GM23248 (cell line): ENCODE measurements around the gene ARHGEF11. TPM values are rescaled to one million over a fixed set of nuclear protein-coding genes. Genes with fewer than 3 reads are reported as not detected.

Experiments used
- DNase-seq: peaks from one replicate; pipeline ENCODE4 v3.0.0-alpha.2; 2015
- H2AFZ ChIP-seq: fragments of 200-600 bp; sonication (generic); 2 replicates; pipeline ENCODE4 v1.6.1; 2016; ENCODE audit warnings: antibody characterized with exemption
- H3F3A ChIP-seq: fragments of 200-600 bp; sonication (generic); 2 replicates; pipeline ENCODE4 v1.6.1; 2016; ENCODE audit warnings: mild to moderate bottlenecking, antibody characterized with exemption, mixed run types; ENCODE audit not compliant: insufficient read depth
- H3K27ac ChIP-seq: fragments of 200-600 bp; sonication (generic); 2 replicates; pipeline ENCODE4 v1.5.1; 2016; ENCODE audit warnings: mild to moderate bottlenecking
- H3K27me3 ChIP-seq: fragments of 200-600 bp; sonication (generic); replicated peaks from 2 replicates; pipeline ENCODE4 v1.6.1; 2016; ENCODE audit warnings: mild to moderate bottlenecking; ENCODE audit not compliant: insufficient read depth
- H3K36me3 ChIP-seq: fragments of 200-600 bp; sonication (generic); 2 replicates; pipeline ENCODE4 v1.6.1; 2016; ENCODE audit warnings: low read depth, mild to moderate bottlenecking
- H3K4me1 ChIP-seq: fragments of 200-600 bp; sonication (generic); 2 replicates; pipeline ENCODE4 v1.6.1; 2016; ENCODE audit warnings: mild to moderate bottlenecking; ENCODE audit not compliant: insufficient read depth
- H3K4me2 ChIP-seq: fragments of 200-600 bp; sonication (generic); one replicate; pipeline ENCODE4 v1.6.1; 2016; ENCODE audit warnings: mild to moderate bottlenecking; ENCODE audit not compliant: unreplicated experiment
- H3K4me3 ChIP-seq: fragments of 200-600 bp; sonication (generic); 2 replicates; pipeline ENCODE4 v1.5.1; 2016; ENCODE audit warnings: mild to moderate bottlenecking
- H3K79me2 ChIP-seq: fragments of 200-600 bp; sonication (generic); 2 replicates; pipeline ENCODE4 v1.6.1; 2016; ENCODE audit warnings: mild to moderate bottlenecking; ENCODE audit not compliant: insufficient read depth
- H3K9ac ChIP-seq: fragments of 200-600 bp; sonication (generic); 2 replicates; pipeline ENCODE4 v1.6.1; 2016; ENCODE audit warnings: mild to moderate bottlenecking
- H3K9me2 ChIP-seq: fragments of 200-600 bp; sonication (generic); 2 replicates; pipeline ENCODE4 v1.6.1; 2016; ENCODE audit warnings: mixed run types, mild to moderate bottlenecking, moderate library complexity; ENCODE audit not compliant: insufficient read depth
- H3K9me3 ChIP-seq: fragments of 200-600 bp; sonication (generic); one replicate; pipeline ENCODE4 v1.6.1; 2017; ENCODE audit warnings: low read depth
- H4K20me1 ChIP-seq: fragments of 200-600 bp; sonication (generic); 2 replicates; pipeline ENCODE4 v1.6.0; 2016; ENCODE audit not compliant: insufficient read depth
- EZH2 ChIP-seq: fragments of 200-600 bp; sonication (generic); IDR thresholded peaks from 2 replicates; pipeline ENCODE4 v1.6.1; 2018; ENCODE audit warnings: antibody characterized with exemption, mild to moderate bottlenecking; ENCODE audit not compliant: insufficient read depth, poor library complexity, severe bottlenecking
- EZH2phosphoT487 ChIP-seq: fragments of 200-600 bp; sonication (generic); IDR thresholded peaks from 2 replicates; pipeline ENCODE4 v1.6.1; 2018; ENCODE audit warnings: antibody characterized with exemption, moderate library complexity, mild to moderate bottlenecking, low read depth; ENCODE audit not compliant: insufficient read depth
- WGBS, 2 experiments: methylation state at CpG; one replicate each; pipeline ENCODE4 v1.1.6; 2015 to 2017; ENCODE audit warnings: low lambda C conversion rate in 2 of 2, low coverage in 1 of 2; ENCODE audit errors: missing lambda C conversion rate in 2 of 2; 5-methylcytosine and 5-hydroxymethylcytosine counted together
- in situ Hi-C: fragments of 300-500 bp; cut with MboI; formaldehyde crosslinking; loops from 2 replicates; pipeline ENCODE4 v1.15.0; 2020
- polyA plus RNA-seq: library from polyadenylated mRNA; unstranded; fragments of >200 nt; fragmentation: Nextera tagmentation; extraction: Ambion mirVana; gene quantifications from 2 replicates; pipeline ENCODE4 v1.2.1, GENCODE V29; 2016
- total RNA-seq: library from RNA; depleted of rRNA; stranded (reverse); fragments of >200 nt; shearing (Covaris generic); gene quantifications from 2 replicates; pipeline ENCODE4 v1.2.3, GENCODE V29; 2014

Gene ARHGEF11
- total and polyA plus RNA-seq, 2 experiments from 2014 or later = 13.3 to 23.0 TPM

DNA sequence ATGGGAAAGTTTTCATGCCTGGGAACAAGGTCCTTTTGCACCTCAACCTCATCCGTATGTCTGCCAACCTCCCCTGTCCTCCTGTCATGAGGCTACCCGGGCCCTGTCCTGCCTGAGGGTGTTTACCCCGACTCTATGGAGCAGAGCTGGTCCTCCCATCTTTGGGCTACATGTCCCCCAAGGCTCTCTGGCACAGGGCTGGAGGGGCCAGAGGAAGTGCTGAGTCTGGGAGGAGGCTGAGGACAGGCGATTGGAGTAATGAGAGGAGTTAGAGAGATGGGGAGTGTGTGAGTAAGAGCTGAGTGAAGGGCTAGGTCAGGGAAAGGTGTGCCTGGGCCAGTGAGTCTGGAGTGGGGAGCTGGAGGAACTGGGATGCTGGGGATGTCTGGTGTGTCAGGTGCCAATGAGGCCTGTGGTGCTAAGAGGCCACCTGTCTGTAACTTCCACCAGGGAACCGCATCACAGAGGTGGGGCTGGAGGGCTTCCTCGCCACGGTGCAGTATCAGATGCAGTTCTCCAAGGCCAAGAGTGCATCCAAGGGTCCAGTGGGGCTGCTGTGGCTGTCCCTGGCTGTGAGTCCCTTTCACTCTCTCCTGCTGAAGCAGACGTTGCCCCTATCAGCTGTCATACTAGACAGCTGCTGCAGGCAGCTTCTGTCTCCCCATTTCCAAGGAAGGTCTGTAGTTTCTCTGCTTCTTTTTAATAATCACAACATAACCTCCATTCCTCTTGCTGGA is 113.4 kb downstream of the ARHGEF11 start:
- TF ChIP-seq EZH2 = no peak
- no peak for TF ChIP-seq EZH2phosphoT487
- no peaks in the 10 kb centered on the region; the same call in 1 of the 2 replicates for H3K27me3 ChIP-seq
- no peak overlapping the region for H2AFZ ChIP-seq
- H3K9ac ChIP-seq = no peak overlapping the region
- WGBS, 2 experiments = 44 to 48% methylated on average over 8 of the region's 8 CpGs
- H3K4me3 ChIP-seq = no peak overlapping the region
- H3F3A ChIP-seq = peaks cover 8% of the 10 kb centered on the region; the same call in 1 of the 2 replicates
- no peaks in the 10 kb centered on the region for H4K20me1 ChIP-seq
- H3K9me2 ChIP-seq = no peaks in the 10 kb centered on the region
- no peak overlapping the region for H3K4me2 ChIP-seq
- in situ Hi-C loops = no loop called here
- no peaks in the 10 kb centered on the region for H3K4me1 ChIP-seq
- no peak overlapping the region for H3K27ac ChIP-seq
- H3K9me3 ChIP-seq = no peaks in the 10 kb centered on the region
- no peaks in the 10 kb centered on the region for H3K36me3 ChIP-seq
- H3K79me2 ChIP-seq = no peaks in the 10 kb centered on the region
- no peak for DNase-seq

DNA sequence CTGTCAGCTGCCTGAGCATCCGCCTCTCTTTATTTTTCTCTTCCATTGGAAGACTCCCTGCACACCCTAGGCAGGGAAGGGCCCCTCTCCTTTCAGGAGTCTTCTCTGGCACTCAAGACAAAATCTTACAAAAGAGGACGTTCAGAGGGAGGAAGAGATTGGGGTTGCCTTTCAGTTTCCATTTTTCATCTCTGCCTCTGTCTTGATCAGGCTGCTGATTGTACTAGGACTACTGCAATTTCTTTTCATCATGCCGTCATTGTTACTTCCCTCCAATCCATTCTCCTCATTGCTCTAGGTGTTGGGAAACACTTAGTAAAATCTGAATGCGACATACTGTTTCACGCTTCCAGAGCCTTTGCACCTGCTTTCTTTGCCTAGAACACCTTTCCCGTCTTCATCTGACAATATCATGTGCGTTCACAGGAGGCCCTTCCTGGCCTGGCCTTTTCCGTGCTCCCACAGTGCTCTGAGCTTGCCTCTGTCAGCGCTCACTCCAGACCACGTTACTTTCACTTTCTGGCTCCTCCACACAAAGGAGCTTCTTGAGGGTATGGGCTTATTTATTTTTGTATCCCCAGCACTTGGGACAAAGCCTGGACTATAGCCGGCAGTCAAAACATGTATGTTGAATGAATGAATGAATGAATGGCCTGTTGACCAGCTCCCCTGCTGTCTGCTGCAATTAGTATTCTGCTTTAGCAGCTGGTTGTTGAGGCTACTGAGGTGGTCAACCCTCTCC is 114.2 kb downstream of the ARHGEF11 start:
- no peak overlapping the region for H3K9ac ChIP-seq
- 71 to 72% methylated on average over 11 of the region's 11 CpGs for WGBS, 2 experiments
- H3K79me2 ChIP-seq = no peaks in the 10 kb centered on the region
- H3K4me3 ChIP-seq = no peak overlapping the region
- no peak for TF ChIP-seq EZH2phosphoT487
- no peak for TF ChIP-seq EZH2
- no peaks in the 10 kb centered on the region for H3K9me3 ChIP-seq
- no peak overlapping the region for H3K27ac ChIP-seq
- H4K20me1 ChIP-seq = no peaks in the 10 kb centered on the region
- no peaks in the 10 kb centered on the region for H3K9me2 ChIP-seq
- peaks cover 16% of the 10 kb centered on the region; the same call in 1 of the 2 replicates for H3F3A ChIP-seq
- H3K4me2 ChIP-seq = no peak overlapping the region
- in situ Hi-C loops = no loop called here
- H3K4me1 ChIP-seq = no peaks in the 10 kb centered on the region
- no peaks in the 10 kb centered on the region for H3K36me3 ChIP-seq
- H2AFZ ChIP-seq = no peak overlapping the region
- no peak for DNase-seq
- no peaks in the 10 kb centered on the region; the same call in 1 of the 2 replicates for H3K27me3 ChIP-seq

DNA sequence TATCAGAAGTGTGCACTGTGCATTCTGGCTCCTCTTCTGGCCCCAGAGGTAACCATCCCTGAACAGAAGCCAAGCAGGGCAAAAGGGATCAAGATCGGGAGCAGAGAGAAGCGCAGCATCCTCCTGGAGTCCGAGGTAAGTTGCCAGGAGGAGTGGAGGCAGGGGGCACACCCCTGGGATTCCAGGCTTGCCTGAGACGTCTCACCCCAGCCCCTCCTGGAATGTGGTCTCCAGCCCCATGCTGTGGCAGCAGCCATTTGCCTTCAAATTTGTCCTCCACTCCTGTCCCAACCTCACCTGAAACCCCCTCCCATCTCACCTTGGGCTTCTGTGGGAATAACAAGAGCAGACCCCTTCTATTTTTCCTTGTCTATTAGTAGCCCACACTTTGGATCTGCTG is 115.1 kb downstream of the ARHGEF11 start:
- Histone ChIP-seq H3K9me3 (no peaks in the 10 kb centered on the region), H3K4me2 (no peak overlapping the region), H3K27me3 (no peaks in the 10 kb centered on the region; the same call in 1 of the 2 replicates), H3K36me3 (no peaks in the 10 kb centered on the region), H3K9ac (no peak overlapping the region), H3K27ac (no peak overlapping the region), H3K4me1 (no peaks in the 10 kb centered on the region), H2AFZ (no peak overlapping the region), H3K4me3 (no peak overlapping the region), H3K9me2 (no peaks in the 10 kb centered on the region), H4K20me1 (no peaks in the 10 kb centered on the region), H3F3A (peaks cover 23% of the 10 kb centered on the region), H3K79me2 (no peaks in the 10 kb centered on the region)
- 39 to 46% methylated on average over 4 of the region's 4 CpGs for WGBS, 2 experiments
- no peak for TF ChIP-seq EZH2
- no peak for TF ChIP-seq EZH2phosphoT487
- in situ Hi-C loops = no loop called here
- no peak for DNase-seq

DNA sequence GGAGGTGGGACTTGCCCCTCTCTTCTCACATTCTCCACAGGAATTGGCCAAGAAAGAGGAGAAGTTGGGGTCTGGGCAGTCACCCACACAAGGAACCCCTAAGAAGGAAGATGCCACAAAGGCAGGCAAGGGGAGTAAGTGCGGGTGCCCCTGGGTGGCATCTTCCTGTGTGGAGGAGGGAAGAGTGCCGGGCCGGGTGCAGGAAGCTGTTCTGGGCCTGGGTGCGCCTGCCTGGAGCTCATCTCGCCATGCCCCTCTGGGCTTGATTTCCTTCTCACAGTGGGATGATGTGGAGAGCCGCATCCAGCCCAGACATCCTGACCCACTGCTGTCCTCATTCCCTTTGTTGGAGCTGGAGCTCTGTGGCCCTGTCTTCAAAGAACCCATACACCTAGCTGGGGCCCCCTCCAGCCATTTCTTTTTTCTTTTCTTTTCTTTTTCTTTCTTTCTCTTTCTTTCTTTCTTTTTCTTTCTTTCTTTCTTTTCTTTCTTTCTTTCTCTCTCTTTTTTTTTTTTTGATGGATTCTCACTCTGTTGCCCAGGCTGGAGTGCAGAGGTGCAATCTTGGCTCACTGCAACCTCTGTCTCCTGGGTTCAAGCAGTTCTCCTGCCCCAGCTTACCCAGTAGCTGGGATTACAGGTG is 115.8 kb downstream of the ARHGEF11 start:
- Histone ChIP-seq H3K4me1 (no peaks in the 10 kb centered on the region), H3K4me3 (no peak overlapping the region), H3K27ac (no peak overlapping the region), H2AFZ (no peak overlapping the region), H3K27me3 (no peaks in the 10 kb centered on the region; the same call in 1 of the 2 replicates), H3K9me3 (no peaks in the 10 kb centered on the region), H4K20me1 (no peaks in the 10 kb centered on the region), H3K36me3 (no peaks in the 10 kb centered on the region), H3K9me2 (no peaks in the 10 kb centered on the region), H3K9ac (no peak overlapping the region), H3K79me2 (no peaks in the 10 kb centered on the region), H3K4me2 (no peak overlapping the region), H3F3A (peaks cover 23% of the 10 kb centered on the region)
- TF ChIP-seq EZH2 (no peak), EZH2phosphoT487 (no peak)
- no peak for DNase-seq
- in situ Hi-C loops = no loop called here
- WGBS, 2 experiments = 42 to 48% methylated on average over 6 of the region's 6 CpGs
